ENCODE measurements around the gene MAN1A1. TPM values are rescaled to one million over a fixed set of nuclear protein-coding genes. Genes with fewer than 3 reads are reported as not detected.
"Not testable (repeated sequence)": the region's sequence is repeated elsewhere in the genome, so short reads cannot be mapped to it uniquely, and the experiment has no call there.

The MAN1A1 gene
- total RNA-seq, 2 experiments from 2014 or later, result 13.7 to 13.9 TPM

DNA sequence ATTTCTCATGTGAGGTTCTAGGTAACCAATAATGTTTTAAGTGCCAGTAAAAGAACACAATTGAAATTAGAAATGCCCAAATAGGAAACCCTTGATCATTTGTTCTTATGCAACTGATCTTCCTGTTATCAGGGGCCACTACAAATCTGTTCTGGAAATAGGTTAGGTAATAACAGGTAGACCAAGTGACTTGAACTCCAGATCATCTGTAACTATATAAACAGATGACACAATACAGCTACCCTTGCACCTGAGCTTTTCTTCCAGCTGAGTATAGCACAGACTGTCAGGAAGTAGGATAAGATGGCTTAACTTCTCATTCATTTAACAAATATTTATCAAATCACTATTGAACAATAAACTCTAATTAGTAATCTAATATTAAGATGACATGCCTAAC, 52.5 kb downstream of the MAN1A1 start:
- no peak for DNase-seq
- H3K9me3 Mint-ChIP-seq (ENCODE audit: insufficient read depth), result no peaks in the 10 kb centered on the region
- ChIA-PET CTCF (no interaction called here), POLR2A (no interaction called here)
- H3K27ac Mint-ChIP-seq, result no peak overlapping the region
- no peak for ATAC-seq
- H3K36me3 Mint-ChIP-seq (ENCODE audit: low read depth), result peaks cover 34% of the 10 kb centered on the region
- H3K27me3 Mint-ChIP-seq (ENCODE audit: low read depth), result no peaks in the 10 kb centered on the region
- H3K4me3 Mint-ChIP-seq, result no peak overlapping the region
- peaks cover 16% of the 10 kb centered on the region for H3K4me1 Mint-ChIP-seq (ENCODE audit: low read depth)

DNA sequence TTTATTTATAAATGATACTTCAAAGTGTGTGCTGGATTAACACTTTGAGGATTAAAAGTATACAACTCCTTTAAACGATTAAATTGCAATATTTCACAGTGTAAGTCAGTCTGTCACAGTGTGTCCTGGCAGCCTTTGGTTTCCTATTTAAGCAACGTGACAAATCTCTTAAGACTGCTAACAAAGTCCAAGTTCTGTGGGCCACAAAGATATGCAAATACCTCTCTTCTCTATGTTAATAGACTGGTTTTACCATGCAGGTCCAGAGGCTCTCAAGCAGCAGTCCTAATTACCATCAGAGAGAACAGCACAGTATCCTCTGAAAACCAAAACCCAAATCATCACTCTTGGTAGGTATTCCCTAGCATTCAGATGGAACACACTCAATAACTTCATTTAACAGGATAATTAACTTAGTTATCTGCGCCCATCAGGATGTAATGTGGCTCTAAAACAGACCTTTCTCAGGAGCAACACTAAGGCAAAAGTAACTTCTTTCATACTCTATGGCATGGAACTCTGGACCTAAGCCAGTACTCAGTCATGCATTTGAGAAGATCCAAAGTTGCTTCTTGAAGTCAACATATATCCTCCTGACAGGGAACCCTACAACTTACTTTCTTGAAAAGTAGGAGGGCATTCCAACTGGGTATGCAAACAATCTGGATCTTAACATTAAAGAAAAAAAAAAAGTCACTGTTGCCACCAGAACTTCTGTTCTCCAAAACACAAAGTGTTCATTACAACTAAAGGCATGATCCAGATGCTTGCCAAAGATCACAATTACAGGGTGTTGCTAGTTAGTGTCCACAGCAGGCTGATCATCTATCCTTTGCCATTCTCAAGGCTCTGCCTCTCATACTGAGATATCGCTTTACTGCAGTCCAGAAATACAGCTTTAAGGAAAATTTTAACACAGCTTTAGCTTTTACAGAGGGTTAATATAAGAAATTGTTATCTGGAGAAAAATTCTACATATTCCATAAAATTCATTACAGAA, 53.2 kb downstream of the MAN1A1 start:
- peaks cover 16% of the 10 kb centered on the region for H3K4me1 Mint-ChIP-seq (ENCODE audit: low read depth)
- ATAC-seq, result no peak
- POLR2A ChIA-PET, result no interaction called here
- H3K36me3 Mint-ChIP-seq (ENCODE audit: low read depth), result peaks cover 37% of the 10 kb centered on the region
- H3K4me3 Mint-ChIP-seq, result no peak overlapping the region
- CTCF ChIA-PET, result interaction anchor here (1.4 kb wide), 1 partner anchor 167 kb away, joined by 4 read pairs; no protein-coding TSS in a partner anchor
- H3K27me3 Mint-ChIP-seq (ENCODE audit: low read depth), result no peaks in the 10 kb centered on the region
- H3K9me3 Mint-ChIP-seq (ENCODE audit: insufficient read depth), result no peaks in the 10 kb centered on the region
- H3K27ac Mint-ChIP-seq, result no peak overlapping the region
- no peak for DNase-seq

DNA sequence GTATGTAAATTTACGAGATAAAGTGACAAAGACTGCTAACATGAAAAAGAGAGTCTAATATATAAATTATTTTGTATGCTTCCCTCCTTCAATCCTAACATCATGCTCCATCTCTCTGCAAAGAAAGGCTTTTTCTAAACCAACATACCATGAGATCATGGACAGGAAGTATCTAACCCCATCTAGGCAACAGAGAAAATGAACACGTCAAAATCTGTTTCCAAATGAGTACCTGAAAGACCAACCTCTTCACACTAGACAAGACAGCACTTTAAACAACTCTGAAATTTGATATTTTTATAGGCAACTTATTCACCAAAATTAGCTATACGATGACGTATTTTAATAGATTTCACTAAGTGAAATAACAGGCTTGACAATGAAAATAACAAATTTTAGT, 54.6 kb downstream of the MAN1A1 start:
- H3K4me1 Mint-ChIP-seq (ENCODE audit: low read depth), result peaks cover 16% of the 10 kb centered on the region
- H3K4me3 Mint-ChIP-seq, result no peak overlapping the region
- H3K27me3 Mint-ChIP-seq (ENCODE audit: low read depth), result no peaks in the 10 kb centered on the region
- POLR2A ChIA-PET, result no interaction called here
- CTCF ChIA-PET, result interaction anchor here (1.4 kb wide), 1 partner anchor 166 kb away, joined by 4 read pairs; no protein-coding TSS in a partner anchor
- H3K9me3 Mint-ChIP-seq (ENCODE audit: insufficient read depth), result no peaks in the 10 kb centered on the region
- DNase-seq (no peak), ATAC-seq (peak; percentile 76)
- peak overlapping the region; percentile 12 for H3K27ac Mint-ChIP-seq
- peaks cover 32% of the 10 kb centered on the region for H3K36me3 Mint-ChIP-seq (ENCODE audit: low read depth)

DNA sequence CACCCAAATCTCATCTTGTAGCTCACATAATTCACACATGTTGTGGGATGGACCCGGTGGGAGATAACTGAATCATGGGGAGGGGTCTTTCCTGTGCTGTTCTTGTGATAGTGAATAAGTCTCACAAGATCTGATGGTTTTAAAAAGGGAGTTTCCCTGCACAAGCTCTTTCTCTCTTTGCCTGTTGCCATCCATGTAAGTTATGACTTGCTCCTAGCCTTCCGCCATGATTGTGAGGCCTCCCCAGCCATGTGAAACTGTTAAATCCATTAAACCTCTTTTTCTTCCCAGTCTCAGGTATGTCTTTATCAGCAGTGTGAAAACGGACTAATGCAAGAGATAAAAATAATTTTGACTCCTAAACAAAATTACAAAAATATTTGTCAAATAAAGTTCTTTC, 58.5 kb downstream of the MAN1A1 start:
- DNase-seq; H3K27ac Mint-ChIP-seq; ATAC-seq; H3K27me3 Mint-ChIP-seq (ENCODE audit: low read depth); H3K4me3 Mint-ChIP-seq; H3K9me3 Mint-ChIP-seq (ENCODE audit: insufficient read depth); CTCF ChIA-PET: not testable (repeated sequence)
- Mint-ChIP-seq H3K4me1 (ENCODE audit: low read depth) (peaks cover 16% of the 10 kb centered on the region), H3K36me3 (ENCODE audit: low read depth) (peaks cover 28% of the 10 kb centered on the region)
- POLR2A ChIA-PET, result interaction anchor here (1.6 kb wide), 1 partner anchor 23 kb away, joined by 8 read pairs; no protein-coding TSS in a partner anchor

DNA sequence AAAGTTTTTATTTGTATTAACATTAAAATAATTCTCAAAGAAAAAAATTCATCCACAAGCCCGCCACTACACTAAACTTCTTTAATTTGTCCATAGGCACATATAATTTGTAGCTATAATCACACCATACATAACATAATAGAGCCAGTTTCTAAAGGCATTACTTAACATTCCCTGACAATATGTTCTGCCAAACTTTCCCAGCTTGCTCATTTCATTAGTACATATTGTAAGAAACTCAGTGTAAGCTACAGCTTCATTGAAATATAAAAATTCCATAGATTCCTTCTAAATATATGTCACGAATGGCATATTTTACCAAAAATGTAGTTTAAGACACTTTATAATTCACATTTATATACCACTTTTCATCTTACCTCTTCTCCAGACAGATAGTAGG, 59.3 kb downstream of the MAN1A1 start:
- ChIA-PET CTCF (interaction anchor here (0.8 to 1.0 kb wide), 2 partner anchors 15 to 24 kb away, joined by 3 read pairs; no protein-coding TSS in a partner anchor), POLR2A (interaction anchor here (1.6 kb wide), 1 partner anchor 24 kb away, joined by 8 read pairs; no protein-coding TSS in a partner anchor)
- Mint-ChIP-seq H3K9me3 (ENCODE audit: insufficient read depth) (peaks cover 13% of the 10 kb centered on the region), H3K27me3 (ENCODE audit: low read depth) (no peaks in the 10 kb centered on the region), H3K36me3 (ENCODE audit: low read depth) (peaks cover 31% of the 10 kb centered on the region), H3K4me3 (no peak overlapping the region), H3K27ac (no peak overlapping the region), H3K4me1 (ENCODE audit: low read depth) (peaks cover 10% of the 10 kb centered on the region)
- no peak for DNase-seq
- ATAC-seq, result no peak

DNA sequence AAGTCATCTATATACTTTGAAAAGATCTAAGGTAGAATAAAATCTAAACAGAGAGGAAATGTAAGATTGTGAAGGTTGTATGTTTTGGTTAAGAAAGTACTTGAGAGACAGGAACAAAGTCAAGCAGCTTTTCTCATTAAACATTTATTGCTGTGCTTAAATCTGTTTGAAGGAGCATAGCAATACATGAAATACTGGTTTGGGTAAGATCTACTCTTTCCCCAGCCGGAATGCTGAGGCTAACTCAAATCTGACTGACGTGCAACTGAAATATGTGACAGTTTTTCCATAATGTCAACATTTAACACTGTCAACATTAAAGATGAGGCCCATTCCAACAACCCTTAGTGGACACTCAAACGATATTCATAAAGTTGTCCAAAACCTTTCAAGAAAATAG, 59.9 kb downstream of the MAN1A1 start:
- DNase-seq, result no peak
- no peak overlapping the region for H3K4me3 Mint-ChIP-seq
- no peaks in the 10 kb centered on the region for H3K27me3 Mint-ChIP-seq (ENCODE audit: low read depth)
- no peak for ATAC-seq
- ChIA-PET POLR2A (interaction anchor here (1.6 kb wide), 1 partner anchor 25 kb away, joined by 8 read pairs; no protein-coding TSS in a partner anchor), CTCF (interaction anchor here (0.8 to 1.0 kb wide), 2 partner anchors 16 to 25 kb away, joined by 3 read pairs; no protein-coding TSS in a partner anchor)
- H3K9me3 Mint-ChIP-seq (ENCODE audit: insufficient read depth), result peaks cover 17% of the 10 kb centered on the region
- no peak overlapping the region for H3K27ac Mint-ChIP-seq
- peaks cover 4% of the 10 kb centered on the region for H3K4me1 Mint-ChIP-seq (ENCODE audit: low read depth)
- H3K36me3 Mint-ChIP-seq (ENCODE audit: low read depth), result peaks cover 33% of the 10 kb centered on the region

DNA sequence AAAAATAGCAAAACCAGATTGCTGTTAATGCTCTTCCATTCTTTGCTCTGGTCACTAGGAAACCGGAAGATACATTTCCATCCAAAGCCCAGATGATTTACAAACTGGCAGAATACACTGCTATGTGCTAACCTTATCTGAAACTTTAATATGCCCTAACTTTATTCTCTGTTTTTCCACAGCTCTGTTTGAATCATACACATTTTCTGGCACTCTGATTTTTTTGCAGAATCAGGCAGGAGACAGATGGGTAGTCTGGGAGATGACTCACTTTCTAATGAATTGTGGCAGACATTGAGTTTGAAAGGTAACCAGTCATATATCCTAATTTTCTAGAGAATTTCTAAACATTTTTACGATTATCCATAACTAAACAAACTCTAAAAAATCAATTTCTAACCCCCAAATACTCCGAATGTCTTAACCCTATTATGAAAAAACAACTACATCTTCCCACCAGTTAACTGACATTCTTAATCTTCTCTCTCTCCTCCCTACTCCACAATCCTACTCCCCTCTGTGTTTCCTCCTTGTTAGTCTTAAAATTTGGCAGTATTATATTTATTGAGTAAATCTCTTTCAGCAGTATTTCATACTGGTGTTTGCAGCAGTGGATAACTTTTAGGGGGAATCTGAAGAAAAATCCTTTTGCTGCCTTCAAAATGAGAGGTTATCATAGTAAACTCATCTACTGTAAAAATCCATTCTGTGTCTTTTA, 63.5 kb downstream of the MAN1A1 start:
- H3K4me3 Mint-ChIP-seq, result no peak overlapping the region
- H3K4me1 Mint-ChIP-seq (ENCODE audit: low read depth), result peaks cover 8% of the 10 kb centered on the region
- POLR2A ChIA-PET, result no interaction called here
- H3K27ac Mint-ChIP-seq, result no peak overlapping the region
- peaks cover 35% of the 10 kb centered on the region for H3K36me3 Mint-ChIP-seq (ENCODE audit: low read depth)
- no peaks in the 10 kb centered on the region for H3K27me3 Mint-ChIP-seq (ENCODE audit: low read depth)
- CTCF ChIA-PET, result interaction anchor here (0.8 kb wide), 1 partner anchor 157 kb away, joined by 3 read pairs; no protein-coding TSS in a partner anchor
- DNase-seq (no peak), ATAC-seq (no peak)
- peaks cover 17% of the 10 kb centered on the region for H3K9me3 Mint-ChIP-seq (ENCODE audit: insufficient read depth)

DNA sequence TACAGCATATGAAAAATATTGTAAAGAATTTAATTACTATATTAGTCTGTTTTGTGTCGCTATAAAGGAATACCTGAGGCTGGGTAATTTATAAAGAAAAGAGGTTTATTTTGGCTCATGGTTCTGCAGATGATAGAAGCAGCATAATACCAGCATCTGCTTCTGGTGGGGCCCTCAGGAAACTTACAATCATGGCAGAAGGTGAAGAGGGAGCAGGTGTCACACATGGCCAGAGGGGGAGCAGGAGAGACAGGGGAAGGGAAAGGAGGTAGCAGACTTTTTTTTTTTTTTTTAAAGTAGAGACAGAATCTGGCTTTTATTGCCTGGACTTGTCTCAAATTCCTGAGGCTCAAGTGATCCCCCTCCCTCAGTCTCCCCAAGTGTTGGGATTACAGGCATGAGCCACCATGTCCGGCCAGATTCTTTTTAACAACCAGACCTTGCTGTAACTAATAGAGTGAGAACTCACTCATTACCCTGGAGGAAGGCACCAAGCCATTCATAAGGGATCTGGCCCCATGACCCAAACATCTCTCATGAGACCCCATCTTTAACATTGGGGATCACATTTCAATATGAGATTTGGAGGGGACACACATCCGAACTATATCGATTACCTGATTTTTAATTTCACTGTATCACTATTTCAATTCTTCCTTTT, 64.6 kb downstream of the MAN1A1 start:
- peaks cover 17% of the 10 kb centered on the region for H3K9me3 Mint-ChIP-seq (ENCODE audit: insufficient read depth)
- H3K27ac Mint-ChIP-seq, result no peak overlapping the region
- H3K36me3 Mint-ChIP-seq (ENCODE audit: low read depth), result peaks cover 36% of the 10 kb centered on the region
- DNase-seq (peak; percentile 37), ATAC-seq (peak; percentile 70)
- POLR2A ChIA-PET, result no interaction called here
- H3K27me3 Mint-ChIP-seq (ENCODE audit: low read depth), result no peaks in the 10 kb centered on the region
- peaks cover 8% of the 10 kb centered on the region for H3K4me1 Mint-ChIP-seq (ENCODE audit: low read depth)
- no peak overlapping the region for H3K4me3 Mint-ChIP-seq
- CTCF ChIA-PET, result no interaction called here

DNA sequence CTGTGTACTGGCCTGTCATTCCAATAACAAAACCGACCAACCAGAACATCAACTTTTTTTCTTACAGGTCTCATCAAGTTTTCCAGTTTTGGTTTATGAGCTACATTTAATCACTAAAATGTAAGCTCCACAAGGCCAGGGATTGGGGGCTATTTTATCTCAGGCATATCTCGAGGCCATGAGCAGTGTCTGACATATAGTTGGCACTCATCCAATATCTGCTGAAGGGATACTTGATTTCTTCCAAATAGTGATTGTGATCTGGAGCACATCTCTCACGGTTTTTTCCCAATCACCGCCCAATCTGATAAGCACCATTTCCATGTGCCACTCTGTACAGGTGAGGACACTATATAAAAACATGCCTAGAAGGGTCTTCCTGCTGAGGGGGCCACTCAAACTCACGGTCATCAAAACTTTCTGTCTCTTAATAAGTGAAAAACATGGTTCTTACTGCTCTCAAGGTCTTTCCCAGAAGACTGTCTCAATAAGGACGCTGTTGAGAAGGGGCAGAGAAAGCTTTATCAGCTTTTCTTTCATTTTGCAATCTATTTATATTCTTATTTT, 65.5 kb downstream of the MAN1A1 start:
- DNase-seq, result no peak
- Mint-ChIP-seq H3K27me3 (ENCODE audit: low read depth) (no peaks in the 10 kb centered on the region), H3K36me3 (ENCODE audit: low read depth) (peaks cover 36% of the 10 kb centered on the region), H3K4me1 (ENCODE audit: low read depth) (peaks cover 8% of the 10 kb centered on the region), H3K9me3 (ENCODE audit: insufficient read depth) (peaks cover 17% of the 10 kb centered on the region), H3K4me3 (no peak overlapping the region), H3K27ac (no peak overlapping the region)
- ChIA-PET CTCF (no interaction called here), POLR2A (no interaction called here)
- no peak for ATAC-seq

DNA sequence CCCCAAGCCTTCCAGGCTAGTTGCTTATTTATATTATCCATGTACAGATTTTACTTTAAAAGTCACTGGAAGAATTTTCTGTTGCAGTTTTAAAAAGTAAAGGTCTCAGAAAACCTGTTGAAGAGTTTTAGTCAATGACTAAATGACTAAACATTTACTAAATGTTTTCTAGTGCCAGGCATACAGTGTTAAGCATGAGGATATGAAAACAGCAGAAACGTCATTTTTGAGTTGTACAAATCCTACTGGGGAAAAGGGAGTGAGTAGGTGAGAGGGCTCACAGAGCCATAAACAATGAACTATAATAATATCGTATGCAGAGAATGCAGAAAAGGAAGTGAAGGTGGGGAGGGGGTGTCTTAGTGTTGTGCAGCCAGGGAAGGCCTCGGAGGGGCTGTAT, 66.3 kb downstream of the MAN1A1 start:
- Mint-ChIP-seq H3K4me3 (no peak overlapping the region), H3K27ac (no peak overlapping the region), H3K9me3 (ENCODE audit: insufficient read depth) (peaks cover 17% of the 10 kb centered on the region), H3K27me3 (ENCODE audit: low read depth) (no peaks in the 10 kb centered on the region), H3K36me3 (ENCODE audit: low read depth) (peaks cover 36% of the 10 kb centered on the region), H3K4me1 (ENCODE audit: low read depth) (peaks cover 8% of the 10 kb centered on the region)
- no peak for ATAC-seq
- DNase-seq, result no peak
- CTCF ChIA-PET, result no interaction called here
- POLR2A ChIA-PET, result no interaction called here

DNA sequence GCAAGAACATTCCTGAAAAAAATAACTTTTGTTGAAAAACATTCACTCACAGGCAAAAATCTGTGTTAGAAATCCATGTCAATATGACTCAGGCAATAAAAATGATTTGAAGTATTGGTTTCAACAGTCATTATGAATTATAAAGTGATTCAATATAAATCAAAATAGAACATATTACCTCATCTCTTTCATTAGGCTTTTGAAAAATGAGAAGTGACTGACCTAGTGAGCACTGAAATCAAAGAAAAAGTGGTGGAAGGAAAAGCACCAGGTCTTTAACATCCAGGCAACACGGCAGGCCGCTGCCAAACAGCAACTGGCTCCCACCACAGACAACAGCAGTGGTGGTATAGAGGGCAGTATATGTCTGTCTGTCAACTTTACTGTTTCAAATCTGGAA, 68.9 kb downstream of the MAN1A1 start:
- ATAC-seq, result no peak
- H3K9me3 Mint-ChIP-seq (ENCODE audit: insufficient read depth), result peaks cover 9% of the 10 kb centered on the region

More for the DNA sequence above, 68.9 kb downstream of the MAN1A1 start:
- no peak for DNase-seq
- Mint-ChIP-seq H3K36me3 (ENCODE audit: low read depth) (peaks cover 32% of the 10 kb centered on the region), H3K4me1 (ENCODE audit: low read depth) (peaks cover 8% of the 10 kb centered on the region), H3K27me3 (ENCODE audit: low read depth) (no peaks in the 10 kb centered on the region), H3K27ac (no peak overlapping the region), H3K4me3 (no peak overlapping the region)
- POLR2A ChIA-PET, result no interaction called here
- CTCF ChIA-PET, result no interaction called here

Measured in activated CD8-positive, alpha-beta T cell treated with anti-CD3 and anti-CD28 coated beads, Interleukin-2, amount 10 ng/mL, durations not matched to agents 7 days and 5 days (primary cell).